CD4-positive, alpha-beta T cell (primary cell): Measurements from ENCODE around the gene PDZD4. TPM values are rescaled to one million over a fixed set of nuclear protein-coding genes. Genes with fewer than 3 reads are reported as not detected.

Source experiments
- ATAC-seq: fragments of 200-7000 bp; cut with Tn5 transposase; one replicate; pipeline ENCODE4 v1.10.0; 2022; ENCODE audit warnings: mild to moderate bottlenecking; ENCODE audit not compliant: poor library complexity
- CTCF ChIA-PET: fragments of 350-600 bp; sonication (Branson Sonifier 250); formaldehyde crosslinking; loops from one replicate; lab custom pipeline; 2021; ENCODE audit warnings: antibody characterized with exemption, inconsistent platforms; lab: Charles Lee
- POLR2A ChIA-PET: fragments of 350-600 bp; sonication (Branson Sonifier 250); formaldehyde crosslinking; loops from one replicate; lab custom pipeline; 2021; ENCODE audit warnings: antibody characterized with exemption, inconsistent platforms; lab: Charles Lee
- DNase-seq, 14 experiments: peaks; one replicate each; pipeline ENCODE4 v3.0.0-alpha.2; 2013 to 2020; ENCODE audit warnings: mixed read lengths in 2 of 14
- H3K27ac ChIP-seq, 2 donors: one replicate each; pipeline versions ENCODE4 v1.5.1 to v1.7.0; 2013; ENCODE audit warnings: low read length in 2 of 2, low read depth in 1 of 2, mild to moderate bottlenecking in 1 of 2
- H3K27me3 ChIP-seq, 2 experiments: 1 replicate in 1 of 2; 2 replicates in 1 of 2; pipeline versions ENCODE4 v1.6.1 to v1.7.0; 2013; ENCODE audit warnings: low read length in 2 of 2, control low read depth in 1 of 2, mild to moderate bottlenecking in 1 of 2, moderate library complexity in 1 of 2; ENCODE audit not compliant: insufficient read depth in 2 of 2, control insufficient read depth in 1 of 2
- H3K36me3 ChIP-seq: one replicate; pipeline ENCODE4 v1.6.1; 2013; ENCODE audit warnings: low read length, control low read depth; ENCODE audit not compliant: insufficient read depth
- H3K4me1 ChIP-seq: one replicate; pipeline ENCODE4 v1.6.1; 2013; ENCODE audit warnings: low read length, control low read depth; ENCODE audit not compliant: insufficient read depth
- H3K4me3 ChIP-seq: one replicate; pipeline ENCODE4 v1.5.1; 2013; ENCODE audit warnings: mild to moderate bottlenecking, low read length, moderate library complexity
- H3K9me3 ChIP-seq, 2 experiments: 1 replicate in 1 of 2; 2 replicates in 1 of 2; pipeline versions ENCODE4 v1.6.1 to v1.7.0; 2013; ENCODE audit warnings: low read length in 2 of 2, mild to moderate bottlenecking in 2 of 2, control low read depth in 1 of 2, moderate library complexity in 1 of 2; ENCODE audit not compliant: control insufficient read depth in 1 of 2, insufficient read depth in 1 of 2
- H3K27ac Mint-ChIP-seq: one replicate; pipeline ENCODE4 v1.8.0; 2020; ENCODE audit warnings: mixed read lengths
- H3K27me3 Mint-ChIP-seq: one replicate; pipeline ENCODE4 v1.8.0; 2021; ENCODE audit warnings: mixed read lengths
- H3K36me3 Mint-ChIP-seq: one replicate; pipeline ENCODE4 v1.8.0; 2021; ENCODE audit warnings: low read depth, mixed read lengths
- H3K4me1 Mint-ChIP-seq: one replicate; pipeline ENCODE4 v1.8.0; 2021; ENCODE audit warnings: low read depth, mixed read lengths
- H3K4me3 Mint-ChIP-seq: one replicate; pipeline ENCODE4 v1.8.0; 2020; ENCODE audit warnings: mild to moderate bottlenecking, mixed read lengths
- H3K9me3 Mint-ChIP-seq: one replicate; pipeline ENCODE4 v1.8.0; 2020; ENCODE audit warnings: mixed read lengths
- intact Hi-C, 2 experiments: fragments of 100-400 bp; cut with DNase I in 1 of 2; cut with micrococcal nuclease in 1 of 2; formaldehyde crosslinking; loops; one replicate each; pipeline versions ENCODE4 v1.15.1 to v1.9.0; 2023 to 2025; cut with DNase I, micrococcal nuclease
- total RNA-seq, 174 experiments: library from RNA in 2 of 174; stranded (reverse) in 2 of 174; gene quantifications; one replicate each; pipeline ENCODE4 v1.2.3 and lab custom pipeline; 2021 to 2026
- TF ChIP-seq, protein P1 (sequence below): fragments of 200-600 bp; IDR thresholded peaks from one replicate; pipeline ENCODE4 v1.8.0; 2022; ENCODE audit warnings: antibody characterized with exemption, mild to moderate bottlenecking

Gene PDZD4
- total RNA-seq, 2 experiments from 2014 or later = 24.8 to 26.8 TPM

DNA sequence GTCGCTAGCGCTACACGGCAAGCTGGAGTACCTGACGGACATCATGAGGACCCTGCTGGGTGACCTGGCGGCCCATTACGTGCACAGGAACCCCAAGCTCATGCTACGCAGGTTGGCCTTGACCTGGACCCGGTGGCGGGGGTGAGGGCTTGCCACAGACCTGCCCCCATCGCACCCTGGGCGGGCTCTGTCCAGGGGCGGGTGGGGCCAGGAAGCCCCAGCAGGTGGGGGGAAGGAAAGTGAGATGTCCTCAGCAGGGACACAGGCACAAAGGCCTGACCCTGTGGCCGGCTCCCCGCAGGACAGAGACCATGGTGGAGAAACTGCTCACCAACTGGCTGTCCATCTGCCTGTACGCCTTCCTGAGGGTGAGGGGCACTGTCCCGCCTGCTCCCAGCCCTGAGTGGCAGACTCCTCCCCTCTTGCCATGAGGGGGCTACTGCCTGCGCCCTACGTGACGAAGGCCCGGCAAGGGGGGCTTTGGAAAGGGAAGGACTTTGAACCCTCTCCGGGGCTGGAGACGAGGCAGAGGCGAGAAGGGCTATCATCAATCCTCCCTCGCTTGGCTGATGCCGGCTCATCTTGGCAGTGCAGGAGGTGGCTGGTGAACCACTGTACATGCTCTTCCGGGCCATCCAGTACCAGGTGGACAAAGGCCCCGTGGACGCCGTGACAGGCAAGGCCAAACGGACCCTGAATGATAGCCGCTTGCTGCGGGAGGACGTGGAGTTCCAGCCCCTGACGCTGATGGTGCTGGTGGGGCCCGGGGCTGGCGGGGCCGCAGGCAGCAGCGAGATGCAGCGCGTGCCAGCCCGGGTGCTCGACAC is 54.8 kb downstream of the PDZD4 start:
- ATAC-seq (no peak), DNase-seq (no peak)
- CTCF ChIA-PET = no interaction called here
- Histone ChIP-seq H3K27ac (no peak overlapping the region), H3K4me1 (no peaks in the 10 kb centered on the region), H3K27me3 (peaks cover 0 to 4% of the 10 kb centered on the region in 2 experiments), H3K9me3 (peaks cover 0 to 6% of the 10 kb centered on the region in 2 experiments), H3K36me3 (no peaks in the 10 kb centered on the region), H3K4me3 (no peak overlapping the region)
- no peak overlapping the region for H3K4me3 Mint-ChIP-seq
- peaks cover 5% of the 10 kb centered on the region for H3K4me1 Mint-ChIP-seq
- H3K9me3 Mint-ChIP-seq = no peaks in the 10 kb centered on the region
- TF ChIP-seq, protein P1, sequence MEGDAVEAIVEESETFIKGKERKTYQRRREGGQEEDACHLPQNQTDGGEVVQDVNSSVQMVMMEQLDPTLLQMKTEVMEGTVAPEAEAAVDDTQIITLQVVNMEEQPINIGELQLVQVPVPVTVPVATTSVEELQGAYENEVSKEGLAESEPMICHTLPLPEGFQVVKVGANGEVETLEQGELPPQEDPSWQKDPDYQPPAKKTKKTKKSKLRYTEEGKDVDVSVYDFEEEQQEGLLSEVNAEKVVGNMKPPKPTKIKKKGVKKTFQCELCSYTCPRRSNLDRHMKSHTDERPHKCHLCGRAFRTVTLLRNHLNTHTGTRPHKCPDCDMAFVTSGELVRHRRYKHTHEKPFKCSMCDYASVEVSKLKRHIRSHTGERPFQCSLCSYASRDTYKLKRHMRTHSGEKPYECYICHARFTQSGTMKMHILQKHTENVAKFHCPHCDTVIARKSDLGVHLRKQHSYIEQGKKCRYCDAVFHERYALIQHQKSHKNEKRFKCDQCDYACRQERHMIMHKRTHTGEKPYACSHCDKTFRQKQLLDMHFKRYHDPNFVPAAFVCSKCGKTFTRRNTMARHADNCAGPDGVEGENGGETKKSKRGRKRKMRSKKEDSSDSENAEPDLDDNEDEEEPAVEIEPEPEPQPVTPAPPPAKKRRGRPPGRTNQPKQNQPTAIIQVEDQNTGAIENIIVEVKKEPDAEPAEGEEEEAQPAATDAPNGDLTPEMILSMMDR = no peak
- POLR2A ChIA-PET = no interaction called here
- no peak overlapping the region for H3K27ac Mint-ChIP-seq
- intact Hi-C loops = no loop called here
- peaks cover 5% of the 10 kb centered on the region for H3K27me3 Mint-ChIP-seq
- H3K36me3 Mint-ChIP-seq = no peaks in the 10 kb centered on the region

DNA sequence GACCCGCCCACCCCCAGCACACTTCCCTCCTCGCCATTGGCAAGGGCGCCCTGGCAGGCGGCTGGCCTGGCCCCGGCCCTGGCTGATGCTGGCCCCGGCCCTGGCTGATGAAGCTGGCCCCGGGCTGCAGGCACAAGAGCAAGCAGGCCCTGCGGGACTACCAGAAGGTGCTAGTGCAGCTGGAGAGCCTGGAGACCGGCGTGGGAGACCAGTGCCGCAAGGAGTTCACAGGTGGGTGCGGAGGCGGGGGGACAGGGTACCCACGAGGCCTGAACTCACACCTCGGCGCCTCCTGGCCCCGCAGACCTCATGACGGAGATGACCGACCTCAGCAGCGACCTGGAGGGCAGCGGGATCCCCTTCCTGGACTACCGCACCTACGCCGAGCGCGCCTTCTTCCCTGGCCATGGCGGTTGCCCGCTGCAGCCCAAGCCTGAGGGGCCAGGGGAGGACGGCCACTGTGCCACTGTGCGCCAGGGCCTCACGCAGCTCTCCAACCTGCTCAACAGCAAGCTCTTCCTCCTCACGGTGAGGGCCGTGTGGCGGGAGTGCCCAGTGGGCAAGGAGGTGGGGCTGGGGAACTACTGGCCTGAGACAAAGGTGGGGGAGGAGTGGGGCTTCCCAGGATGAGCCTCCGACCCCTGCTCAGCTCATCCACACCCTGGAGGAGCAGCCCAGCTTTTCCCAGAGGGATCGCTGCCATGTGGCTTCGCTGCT is 55.6 kb downstream of the PDZD4 start:
- ChIA-PET POLR2A (no interaction called here), CTCF (no interaction called here)

DNA sequence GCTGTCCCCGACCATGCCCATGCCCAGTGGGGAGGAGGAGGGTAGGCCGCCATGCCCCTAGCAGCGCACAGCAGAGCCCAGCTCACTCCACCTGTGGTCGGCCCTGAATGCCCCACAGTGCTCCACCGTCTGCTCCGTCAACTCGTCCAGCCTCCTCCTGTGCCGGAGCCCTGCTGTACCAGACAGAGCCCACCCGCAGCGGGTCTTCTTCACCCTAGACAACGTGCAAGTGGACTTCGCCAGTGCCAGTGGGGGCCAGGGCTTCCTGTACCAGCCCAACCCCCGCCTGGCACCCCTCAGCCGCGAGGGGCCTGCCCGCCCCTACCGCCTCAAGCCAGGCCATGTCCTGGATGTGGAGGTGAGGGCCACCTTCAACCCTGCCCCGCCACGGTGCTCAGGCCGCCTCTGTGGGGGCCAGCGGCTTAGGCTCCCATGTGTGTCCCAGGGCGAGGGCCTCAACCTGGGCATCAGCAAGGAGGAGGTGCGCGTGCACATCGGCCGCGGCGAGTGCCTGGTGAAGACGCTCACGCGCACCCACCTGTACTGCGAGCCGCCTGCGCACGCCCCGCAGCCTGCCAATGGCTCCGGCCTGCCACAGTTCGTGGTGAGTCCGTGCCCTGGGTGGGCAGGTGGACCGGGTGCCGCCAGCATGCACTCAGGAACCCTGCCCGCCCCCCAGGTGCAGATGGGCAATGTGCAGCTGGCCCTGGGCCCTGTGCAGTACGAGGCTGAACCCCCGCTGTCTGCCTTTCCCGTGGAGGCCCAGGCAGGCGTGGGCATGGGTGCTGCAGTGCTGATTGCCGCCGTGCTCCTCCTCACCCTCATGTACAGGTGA is 56.4 kb downstream of the PDZD4 start:
- TF ChIP-seq, protein P1 = no peak
- CTCF ChIA-PET = no interaction called here

More for the DNA sequence above, 55.6 kb downstream of the PDZD4 start:
- Mint-ChIP-seq H3K27me3 (no peaks in the 10 kb centered on the region), H3K9me3 (no peaks in the 10 kb centered on the region), H3K36me3 (no peaks in the 10 kb centered on the region), H3K4me3 (no peak overlapping the region), H3K27ac (no peak overlapping the region), H3K4me1 (no peaks in the 10 kb centered on the region)
- TF ChIP-seq, protein P1 = no peak
- H3K4me3 ChIP-seq = no peak overlapping the region
- H3K9me3 ChIP-seq = no peaks in the 10 kb centered on the region
- H3K27ac ChIP-seq = no peak overlapping the region
- no peaks in the 10 kb centered on the region for H3K36me3 ChIP-seq
- no peak for ATAC-seq
- DNase-seq = no peak
- no peaks in the 10 kb centered on the region for H3K4me1 ChIP-seq
- intact Hi-C loops = no loop called here
- no peaks in the 10 kb centered on the region for H3K27me3 ChIP-seq

More for the DNA sequence above, 56.4 kb downstream of the PDZD4 start:
- ATAC-seq = no peak
- H3K36me3 Mint-ChIP-seq = no peaks in the 10 kb centered on the region
- H3K4me1 Mint-ChIP-seq = no peaks in the 10 kb centered on the region
- no peaks in the 10 kb centered on the region for H3K27me3 Mint-ChIP-seq
- H3K36me3 ChIP-seq = no peaks in the 10 kb centered on the region
- H3K27ac Mint-ChIP-seq = no peak overlapping the region
- no peaks in the 10 kb centered on the region for H3K27me3 ChIP-seq
- POLR2A ChIA-PET = no interaction called here
- H3K4me3 Mint-ChIP-seq = no peak overlapping the region
- no peaks in the 10 kb centered on the region for H3K9me3 Mint-ChIP-seq
- intact Hi-C loops = no loop called here
- H3K9me3 ChIP-seq = no peaks in the 10 kb centered on the region
- H3K4me3 ChIP-seq = no peak overlapping the region
- no peaks in the 10 kb centered on the region for H3K4me1 ChIP-seq
- no peak overlapping the region for H3K27ac ChIP-seq
- no peak for DNase-seq
